Measurements from ENCODE around the gene TMEM156.

DNA sequence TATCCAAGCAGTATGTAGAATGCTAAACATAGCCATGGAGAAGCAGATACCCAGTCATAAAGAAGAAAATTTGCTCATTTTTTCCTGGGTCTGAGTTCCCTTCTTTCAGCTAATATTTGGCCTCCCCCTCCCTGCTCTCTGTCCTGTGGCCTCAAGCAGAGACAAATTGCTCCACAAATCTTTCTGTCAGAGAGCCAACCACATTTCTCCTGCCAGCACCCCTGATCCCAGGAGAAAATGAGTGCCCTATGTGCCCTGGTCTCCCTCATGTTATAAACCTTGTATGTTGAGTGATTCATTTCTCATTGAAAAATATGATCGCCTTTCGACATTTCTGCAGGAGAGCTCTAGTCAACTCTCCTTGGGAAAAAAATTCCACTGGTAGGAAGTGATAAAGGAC is 82.0 kb downstream of the TMEM156 start:
- TF ChIP-seq, protein P1, sequence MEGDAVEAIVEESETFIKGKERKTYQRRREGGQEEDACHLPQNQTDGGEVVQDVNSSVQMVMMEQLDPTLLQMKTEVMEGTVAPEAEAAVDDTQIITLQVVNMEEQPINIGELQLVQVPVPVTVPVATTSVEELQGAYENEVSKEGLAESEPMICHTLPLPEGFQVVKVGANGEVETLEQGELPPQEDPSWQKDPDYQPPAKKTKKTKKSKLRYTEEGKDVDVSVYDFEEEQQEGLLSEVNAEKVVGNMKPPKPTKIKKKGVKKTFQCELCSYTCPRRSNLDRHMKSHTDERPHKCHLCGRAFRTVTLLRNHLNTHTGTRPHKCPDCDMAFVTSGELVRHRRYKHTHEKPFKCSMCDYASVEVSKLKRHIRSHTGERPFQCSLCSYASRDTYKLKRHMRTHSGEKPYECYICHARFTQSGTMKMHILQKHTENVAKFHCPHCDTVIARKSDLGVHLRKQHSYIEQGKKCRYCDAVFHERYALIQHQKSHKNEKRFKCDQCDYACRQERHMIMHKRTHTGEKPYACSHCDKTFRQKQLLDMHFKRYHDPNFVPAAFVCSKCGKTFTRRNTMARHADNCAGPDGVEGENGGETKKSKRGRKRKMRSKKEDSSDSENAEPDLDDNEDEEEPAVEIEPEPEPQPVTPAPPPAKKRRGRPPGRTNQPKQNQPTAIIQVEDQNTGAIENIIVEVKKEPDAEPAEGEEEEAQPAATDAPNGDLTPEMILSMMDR (IDR thresholded peaks at IDR 0.05): no peak
- TF ChIP-seq POLR2AphosphoS5 (IDR thresholded peaks at IDR 0.05) (no peak), POLR2A (IDR thresholded peaks at IDR 0.05) (no peak)
